HG03066 (cell line): ENCODE measurements around the gene AEBP2.

Experiments used
- ATAC-seq: cut with Tn5 transposase; IDR thresholded peaks from one replicate; pipeline ENCODE4 v1.9.1; 2021; ENCODE audit warnings: low read depth; ENCODE audit not compliant: unreplicated experiment

AEBP2 gene

GRCh38 chr12:19548834-19549233, 109.5 kb downstream of the AEBP2 start:
- no peak for ATAC-seq

- peak; percentile 46 for ATAC-seq
Measured at GRCh38 chr12:19550626-19551025, 111.3 kb downstream of the AEBP2 start.

DNA sequence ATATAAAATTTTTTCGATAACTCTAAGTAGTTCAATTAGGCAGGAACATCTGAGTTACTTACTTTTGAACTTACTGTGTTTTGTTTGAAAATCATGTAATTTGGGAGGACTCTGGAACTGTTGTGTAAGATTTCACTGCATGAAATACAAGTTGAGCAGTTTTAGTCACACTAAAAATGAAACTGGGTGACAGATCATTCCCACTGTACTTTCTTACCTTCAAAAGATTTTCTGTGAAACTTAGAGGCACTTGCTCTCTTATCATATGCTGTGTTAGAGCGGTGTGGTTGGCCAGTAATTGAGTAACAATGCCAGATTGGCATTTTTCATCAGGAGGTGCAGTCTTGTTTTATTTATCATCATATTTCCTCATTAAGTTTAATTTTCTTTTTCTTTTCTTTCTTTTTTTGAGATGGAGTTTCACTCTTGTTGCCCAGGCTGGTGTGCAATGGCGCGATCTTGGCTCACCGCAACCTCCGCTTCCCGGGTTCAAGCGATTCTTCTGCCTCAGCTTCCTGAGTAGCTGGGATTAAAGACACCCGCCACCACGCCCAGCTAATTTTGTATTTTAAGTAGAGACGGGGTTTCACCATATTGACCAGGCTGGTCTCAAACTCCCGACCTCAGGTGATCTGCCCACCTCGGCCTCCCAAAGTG, 113.3 kb downstream of the AEBP2 start:
- ATAC-seq = peak; percentile 49

- no peak for ATAC-seq
Measured at GRCh38 chr12:19553175-19553574, 113.9 kb downstream of the AEBP2 start.

GRCh38 chr12:19561411-19561961, 122.2 kb downstream of the AEBP2 start:
- ATAC-seq = no peak
